GM23248 (cell line): Measurements from ENCODE around the gene COL4A5.

ENCODE experiments used
- EZH2 ChIP-seq: fragments of 200-600 bp; sonication (generic); IDR thresholded peaks from 2 replicates; pipeline ENCODE4 v1.6.1; 2018; ENCODE audit warnings: antibody characterized with exemption, mild to moderate bottlenecking; ENCODE audit not compliant: insufficient read depth, poor library complexity, severe bottlenecking
- EZH2phosphoT487 ChIP-seq: fragments of 200-600 bp; sonication (generic); IDR thresholded peaks from 2 replicates; pipeline ENCODE4 v1.6.1; 2018; ENCODE audit warnings: antibody characterized with exemption, moderate library complexity, mild to moderate bottlenecking, low read depth; ENCODE audit not compliant: insufficient read depth

DNA sequence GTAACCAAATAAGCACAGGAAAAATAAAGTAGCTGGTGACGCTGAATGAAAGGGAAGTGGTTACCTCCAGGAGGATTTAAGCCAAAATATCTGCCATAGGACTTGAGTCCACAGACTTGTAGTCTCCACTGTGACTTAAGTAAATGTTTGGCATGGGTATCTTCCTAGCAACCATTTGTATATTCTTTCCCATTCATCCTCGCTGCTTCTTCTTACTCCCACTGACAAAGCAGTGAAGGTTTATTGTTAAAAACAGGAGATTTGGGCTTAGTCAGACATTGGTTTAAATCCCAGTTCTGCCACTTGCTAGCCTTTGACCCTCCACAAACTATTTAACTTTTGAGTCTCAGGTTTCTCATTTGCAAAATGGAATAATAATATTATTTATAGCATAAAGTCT is 23.7 kb upstream of the COL4A5 start:
- TF ChIP-seq EZH2phosphoT487 (no peak), EZH2 (no peak)
